HK-2 (cell line): ENCODE measurements around the gene SPTAN1.
"Not testable (repeated sequence)": the region's sequence is repeated elsewhere in the genome, so short reads cannot be mapped to it uniquely, and the experiment has no call there.

Experiments used
- DNase-seq: peaks from one replicate; pipeline ENCODE4 v3.0.0-alpha.2; 2018; ENCODE audit not compliant: unreplicated experiment

The SPTAN1 gene

DNA sequence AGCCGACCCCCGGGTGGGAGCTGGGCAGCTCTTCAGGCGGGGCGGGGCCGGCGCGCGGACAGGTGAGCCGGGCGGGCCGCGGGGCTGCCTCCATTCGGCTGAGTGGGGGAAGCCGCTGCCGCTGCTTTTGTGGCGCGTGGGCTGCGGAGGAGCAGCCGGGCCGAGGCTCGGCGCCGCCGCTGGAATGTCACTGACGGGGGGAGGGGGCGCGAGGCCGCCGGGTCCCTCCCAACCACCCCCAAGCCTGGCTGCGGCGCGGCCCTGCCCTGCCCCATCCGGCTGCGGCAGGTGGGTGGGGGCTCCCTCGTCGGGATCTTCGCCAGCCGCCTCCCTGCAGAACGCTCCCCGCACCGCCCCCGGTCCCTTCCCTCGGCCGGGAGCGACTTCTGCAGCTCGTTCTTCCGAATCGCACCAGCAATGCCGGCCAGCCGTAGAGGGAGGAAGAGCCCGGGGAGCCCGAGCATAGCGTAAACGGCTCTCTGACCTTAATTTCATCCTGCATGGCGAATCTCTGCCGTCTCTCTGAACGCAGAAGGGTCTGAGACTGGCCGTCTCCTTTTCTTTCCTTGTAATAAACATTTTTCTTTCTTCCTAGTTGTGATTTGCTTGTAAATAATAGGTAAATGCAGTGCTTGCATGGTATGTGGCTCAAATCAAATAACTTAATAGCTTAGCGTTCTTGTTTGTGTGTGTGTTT, 505 bp downstream of the SPTAN1 start:
- no peak for DNase-seq

DNA sequence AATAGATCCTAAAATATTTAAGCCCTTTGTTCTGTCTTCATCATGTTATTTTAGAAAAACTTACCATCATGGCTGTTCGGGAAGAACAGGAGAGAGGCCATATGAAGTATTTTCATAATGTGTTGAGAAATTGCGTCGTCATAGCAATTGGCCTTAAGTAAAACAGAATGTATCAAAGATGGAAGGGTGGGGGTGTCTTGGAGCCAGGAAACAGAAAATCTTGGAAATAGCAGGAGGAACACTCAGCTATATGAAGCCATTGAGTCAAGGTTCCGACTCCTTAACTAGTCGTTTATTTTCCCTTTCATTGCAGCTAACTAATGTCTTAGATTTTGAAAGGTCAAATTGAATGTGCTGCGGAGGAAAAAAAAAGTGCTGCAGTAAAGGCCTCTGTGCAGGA, 1.3 kb downstream of the SPTAN1 start:
- DNase-seq: no peak

DNA sequence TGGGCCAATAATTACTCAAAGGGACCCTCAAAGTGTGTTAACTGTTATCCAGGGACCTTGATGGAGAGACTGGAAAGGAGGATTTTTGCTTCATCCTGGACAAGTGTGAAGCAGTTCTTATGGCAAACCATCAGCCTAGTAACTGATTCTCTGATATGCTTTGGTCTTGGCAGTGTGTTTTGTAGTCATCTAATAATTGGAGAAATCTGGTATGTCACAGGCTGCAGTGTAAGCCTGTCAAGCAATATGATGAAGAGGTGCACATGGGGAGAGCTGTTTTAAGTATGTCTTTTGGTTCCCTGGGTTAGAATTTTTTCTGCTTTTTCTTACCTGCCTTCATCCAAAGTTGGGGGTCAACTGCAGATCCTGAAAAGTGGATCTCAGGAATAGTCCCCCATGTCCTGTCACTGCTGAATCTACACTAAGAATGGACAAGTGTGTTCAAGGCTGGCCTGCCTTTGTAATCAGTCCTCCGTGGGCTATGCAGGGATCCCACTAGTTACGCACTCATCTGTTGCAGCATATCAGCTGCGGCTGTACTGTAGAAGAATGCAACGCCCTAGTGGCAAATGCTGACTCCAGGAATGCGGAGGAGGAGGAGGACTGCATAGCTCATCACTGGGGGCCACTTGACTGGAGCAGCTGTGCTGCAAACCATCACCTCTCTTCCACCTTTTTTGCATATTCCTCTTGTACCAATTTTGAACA, 1.9 kb downstream of the SPTAN1 start:
- DNase-seq: peak; percentile 78

DNA sequence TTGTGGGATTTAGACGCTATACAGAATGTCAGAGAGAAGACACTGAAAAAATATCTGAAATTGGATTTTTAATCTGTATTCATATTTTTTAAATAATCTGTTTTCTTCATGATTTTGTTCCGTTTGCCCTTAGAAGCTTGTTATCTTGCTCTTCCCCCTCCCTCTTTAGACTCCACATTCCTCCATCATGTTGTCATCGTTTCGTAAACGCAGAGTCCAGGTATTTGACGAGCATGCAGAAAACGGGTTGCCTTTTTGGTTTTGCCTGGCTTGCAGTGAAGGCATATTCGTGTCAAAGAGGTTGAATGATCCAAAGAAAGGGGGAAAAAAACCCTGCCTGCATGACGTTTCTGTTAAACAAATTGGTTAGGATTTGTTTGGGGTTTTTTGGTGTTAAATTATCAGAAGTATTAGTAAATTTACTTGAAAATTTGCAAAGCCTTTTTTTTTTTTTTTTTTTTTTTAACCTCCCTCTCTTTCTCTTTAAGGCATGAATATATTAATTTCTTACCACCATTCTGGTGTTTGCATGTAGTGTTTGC, 2.9 kb downstream of the SPTAN1 start:
- DNase-seq: peak; percentile 36

DNA sequence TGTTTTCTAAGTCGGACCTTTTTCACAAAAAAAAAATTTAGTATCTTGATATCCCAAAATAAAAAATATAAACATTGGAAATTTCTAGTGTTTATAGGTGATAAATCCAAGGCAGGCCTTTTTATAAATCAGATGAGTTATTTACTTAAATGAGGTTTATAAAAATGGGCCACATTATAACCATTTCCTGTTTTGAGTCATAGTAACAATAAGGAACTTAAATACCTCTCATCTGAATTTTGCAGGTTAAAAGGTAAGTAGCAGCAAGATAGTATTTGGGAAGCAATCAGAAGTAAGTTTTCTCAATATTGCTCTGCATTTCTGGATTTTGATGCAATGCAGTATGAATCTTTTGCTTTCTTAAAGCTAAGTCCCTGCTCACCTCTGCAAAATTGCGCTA, 3.9 kb downstream of the SPTAN1 start:
- DNase-seq: no peak

DNA sequence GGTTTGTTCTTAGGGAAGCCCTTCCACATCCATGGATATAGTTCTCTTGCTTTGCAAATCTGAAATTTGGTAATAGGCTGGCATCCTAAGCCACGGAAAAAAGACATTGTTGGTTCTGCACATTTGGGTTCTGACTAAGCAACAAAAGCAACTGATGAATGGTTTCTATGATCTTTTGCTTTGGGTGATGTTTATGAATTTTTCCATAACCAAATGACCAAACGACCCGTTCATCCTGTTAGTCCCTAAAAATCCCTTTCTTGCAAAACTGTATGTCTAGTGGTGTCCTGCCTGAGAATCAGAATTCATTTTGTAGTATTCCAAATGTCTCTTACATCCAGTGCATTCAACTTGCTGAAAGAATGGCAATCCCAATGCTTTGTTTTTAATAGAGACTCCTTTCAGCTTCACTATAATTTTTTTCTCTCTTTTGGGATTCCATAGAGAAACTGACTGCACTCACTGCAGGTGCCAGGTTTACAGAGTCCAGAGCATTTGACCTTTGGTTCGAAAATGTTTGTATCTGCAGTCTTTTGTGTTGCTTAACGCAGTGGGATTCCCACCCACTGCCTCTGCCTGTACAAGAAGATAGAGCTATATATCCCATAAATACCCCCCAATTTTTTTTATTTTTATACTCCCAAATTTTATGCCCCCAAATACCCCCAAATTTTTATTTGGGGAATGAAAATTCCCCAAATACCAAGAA, 4.7 kb downstream of the SPTAN1 start:
- DNase-seq: no peak

DNA sequence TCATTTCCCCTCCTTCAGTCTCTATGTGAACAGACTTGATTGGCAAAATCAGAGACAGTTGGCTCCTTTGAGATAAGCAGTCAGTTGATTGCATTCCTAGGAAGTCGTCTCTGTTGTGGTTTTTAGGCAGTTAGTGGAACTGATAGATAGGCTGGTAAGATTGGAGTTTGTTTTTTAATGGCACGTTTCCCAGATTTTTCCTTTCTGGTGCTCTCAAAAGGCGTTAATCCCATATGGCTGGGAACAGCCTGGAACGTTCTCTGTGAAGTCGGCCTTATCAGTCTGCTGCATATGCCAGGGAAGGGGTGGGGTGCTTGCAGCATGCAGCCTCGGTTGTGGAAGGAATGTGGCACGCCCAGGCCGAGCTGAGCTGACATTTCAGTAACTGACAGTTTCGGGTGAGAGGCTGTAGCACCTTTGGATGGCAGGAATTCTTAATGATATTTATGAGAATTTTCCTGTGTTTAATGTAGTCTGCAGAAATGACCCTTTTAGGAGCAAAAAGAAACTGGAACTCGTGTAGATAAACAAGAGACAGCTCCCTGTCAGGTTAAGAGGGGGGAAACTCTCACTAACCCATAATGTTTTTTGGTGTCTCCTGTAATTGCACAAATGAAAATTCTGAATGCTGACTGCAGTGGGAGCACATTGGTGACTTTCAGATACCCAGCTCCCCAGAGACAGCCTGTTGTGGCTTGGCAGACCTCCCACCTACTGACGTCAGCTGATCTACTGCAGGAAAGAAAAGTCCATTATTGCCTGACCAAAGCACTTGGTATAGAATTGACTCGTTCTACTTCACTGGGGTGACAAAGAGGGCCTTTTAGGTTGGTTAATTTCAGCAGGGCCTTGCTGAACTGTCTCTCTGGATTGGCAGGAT, 6.3 kb downstream of the SPTAN1 start:
- DNase-seq: peak; percentile 64

DNA sequence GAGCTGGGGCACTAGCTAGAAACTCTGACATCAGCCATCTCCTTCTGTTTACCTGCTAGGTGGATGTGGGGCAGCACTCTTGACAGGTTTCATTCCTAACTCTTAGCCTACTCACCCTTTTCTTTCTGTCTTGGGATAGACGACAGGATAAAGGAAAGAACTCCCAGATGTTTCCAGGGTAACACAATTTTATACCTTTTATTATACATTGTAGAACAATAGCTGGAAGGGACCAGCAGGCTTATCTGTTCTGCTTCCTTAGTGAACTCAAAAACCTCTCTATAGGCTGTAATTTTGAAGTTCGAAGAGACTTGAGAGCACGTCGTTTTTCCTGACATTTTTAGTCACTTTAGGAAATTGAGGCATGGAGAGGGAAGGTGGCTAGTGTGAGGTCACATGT, 13.2 kb downstream of the SPTAN1 start:
- DNase-seq: no peak

DNA sequence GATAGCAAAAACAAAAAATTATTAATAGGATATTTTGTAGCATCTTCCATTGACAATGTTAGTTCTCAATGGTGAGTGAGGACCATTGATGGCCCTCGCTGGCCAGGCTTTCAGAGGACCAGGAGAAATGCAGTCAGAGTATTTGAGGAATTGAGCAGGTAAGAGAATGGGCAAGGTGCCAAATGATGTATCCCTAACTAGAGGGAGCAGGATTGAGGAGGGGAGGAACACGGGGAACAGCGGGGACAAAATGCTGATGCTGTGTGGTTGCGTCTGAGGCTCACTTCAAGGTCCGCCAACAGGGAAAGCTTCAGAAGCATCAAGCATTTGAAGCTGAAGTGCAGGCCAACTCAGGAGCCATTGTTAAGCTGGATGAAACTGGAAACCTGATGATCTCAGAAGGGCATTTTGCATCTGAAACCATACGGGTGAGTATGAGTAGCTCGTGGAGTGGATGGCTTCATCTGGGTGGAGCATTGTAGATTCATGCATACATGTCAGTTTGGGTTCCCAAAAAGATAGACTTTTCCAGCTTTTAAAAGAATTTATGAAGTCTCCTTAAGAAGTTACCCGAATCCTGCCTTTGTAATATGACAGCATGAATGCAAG, 16.2 kb downstream of the SPTAN1 start:
- no peak for DNase-seq

DNA sequence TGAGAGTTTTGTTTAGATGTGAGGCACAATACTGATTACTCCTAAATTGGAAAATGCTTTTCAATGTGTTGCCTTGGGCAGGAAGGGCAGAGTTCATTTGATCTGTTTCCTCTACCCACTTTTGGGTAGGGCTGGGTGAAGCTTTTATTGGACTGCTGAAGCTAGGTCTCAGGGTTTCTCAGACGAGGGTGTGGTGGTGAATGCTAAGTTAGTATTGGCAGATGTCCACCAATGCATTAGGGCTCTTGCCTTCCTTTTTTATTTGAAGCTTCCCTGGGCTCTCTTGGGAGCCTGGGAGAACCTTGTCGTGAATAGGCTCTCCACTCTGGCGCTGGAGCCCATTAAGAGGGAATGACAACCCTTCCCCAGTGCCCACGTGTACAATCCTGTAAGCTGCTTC, 23.1 kb downstream of the SPTAN1 start:
- no peak for DNase-seq

DNA sequence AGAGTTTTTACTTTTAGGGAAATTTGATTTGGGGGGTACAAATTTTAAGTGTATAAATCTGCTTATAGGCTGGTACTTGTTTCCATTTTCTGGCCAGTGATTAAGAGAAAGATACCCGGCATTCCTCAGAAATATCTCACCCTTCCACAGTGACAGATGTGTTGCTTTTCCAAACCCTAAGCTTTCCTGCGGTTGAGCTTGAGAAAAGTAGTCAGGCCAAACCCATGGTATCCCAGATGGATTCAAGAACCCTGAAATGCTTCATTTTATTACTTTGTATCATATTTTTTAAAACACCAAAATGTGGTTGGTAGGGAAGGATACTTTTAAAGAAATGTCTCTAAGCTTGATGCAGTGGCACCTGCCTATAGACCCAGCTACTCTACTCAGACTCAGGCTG, 23.5 kb downstream of the SPTAN1 start:
- no peak for DNase-seq

DNA sequence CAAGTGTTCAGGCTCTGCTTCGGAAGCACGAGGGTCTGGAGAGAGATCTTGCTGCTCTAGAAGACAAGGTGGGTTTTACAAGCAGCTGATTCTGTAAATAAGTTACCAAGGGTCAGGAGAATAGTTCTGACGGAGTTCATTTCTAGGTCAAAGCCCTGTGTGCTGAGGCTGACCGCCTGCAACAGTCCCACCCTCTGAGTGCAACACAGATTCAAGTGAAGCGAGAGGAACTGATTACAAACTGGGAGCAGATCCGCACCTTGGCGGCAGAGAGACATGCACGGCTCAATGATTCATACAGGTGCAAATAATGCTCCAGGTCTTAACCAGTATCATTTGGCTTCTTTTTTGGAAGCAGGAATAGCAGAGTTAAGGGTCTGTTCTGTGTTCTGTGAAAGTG, 24.8 kb downstream of the SPTAN1 start:
- DNase-seq: no peak

DNA sequence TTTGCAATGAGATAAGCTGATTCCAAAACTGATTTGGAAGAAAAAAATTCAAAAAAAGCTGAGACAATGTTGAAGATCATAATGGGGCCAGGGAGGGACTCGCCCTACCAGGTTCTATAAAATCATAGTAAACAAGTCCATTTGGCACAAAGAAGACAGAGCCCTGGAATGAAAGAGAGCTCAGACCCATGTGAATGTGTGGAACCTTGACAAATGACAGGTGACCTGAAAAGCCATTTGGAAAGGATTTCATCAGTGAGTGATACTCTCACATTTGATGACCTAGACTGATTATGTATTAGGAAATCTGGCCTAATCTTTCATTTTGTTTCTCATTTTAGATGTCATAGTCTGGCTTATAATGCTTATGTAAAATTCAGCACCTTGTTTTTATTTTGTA, 26.8 kb downstream of the SPTAN1 start:
- DNase-seq: no peak

DNA sequence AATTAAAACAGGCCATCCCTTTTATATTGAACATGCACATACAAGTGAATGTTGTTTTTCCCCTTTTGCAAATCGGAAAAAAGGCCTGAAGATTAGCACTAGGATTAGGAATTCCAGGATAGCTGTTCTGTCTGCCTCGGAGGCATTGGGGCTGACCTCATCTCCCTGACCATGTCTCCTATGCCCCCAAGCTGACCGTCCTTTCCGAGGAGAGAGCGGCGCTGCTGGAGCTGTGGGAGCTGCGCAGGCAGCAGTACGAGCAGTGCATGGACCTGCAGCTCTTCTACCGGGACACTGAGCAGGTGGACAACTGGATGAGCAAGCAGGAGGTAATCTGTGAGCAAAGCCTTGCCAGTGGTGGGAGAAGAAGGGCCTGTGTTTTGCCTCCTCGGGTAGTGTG, 28.3 kb downstream of the SPTAN1 start:
- no peak for DNase-seq

DNA sequence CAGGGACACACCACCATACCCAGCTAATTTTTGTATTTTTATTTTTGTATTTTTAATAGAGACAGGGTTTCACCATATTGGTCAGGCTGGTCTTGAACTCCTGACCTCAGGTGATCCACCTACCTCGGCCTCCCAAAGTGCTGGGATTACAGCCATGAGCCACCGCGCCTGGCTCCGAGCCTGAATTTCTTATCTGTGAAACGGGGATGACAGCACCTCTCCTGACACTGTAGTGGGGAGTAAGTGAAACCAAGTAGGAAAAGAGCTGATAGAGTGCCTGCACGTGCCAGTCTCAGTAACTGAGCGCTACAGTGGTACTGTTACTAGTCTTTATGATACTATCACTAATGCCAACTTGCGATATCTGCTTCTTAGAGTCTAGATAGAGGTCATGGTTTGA, 32.8 kb downstream of the SPTAN1 start:
- DNase-seq: not testable (repeated sequence)

DNA sequence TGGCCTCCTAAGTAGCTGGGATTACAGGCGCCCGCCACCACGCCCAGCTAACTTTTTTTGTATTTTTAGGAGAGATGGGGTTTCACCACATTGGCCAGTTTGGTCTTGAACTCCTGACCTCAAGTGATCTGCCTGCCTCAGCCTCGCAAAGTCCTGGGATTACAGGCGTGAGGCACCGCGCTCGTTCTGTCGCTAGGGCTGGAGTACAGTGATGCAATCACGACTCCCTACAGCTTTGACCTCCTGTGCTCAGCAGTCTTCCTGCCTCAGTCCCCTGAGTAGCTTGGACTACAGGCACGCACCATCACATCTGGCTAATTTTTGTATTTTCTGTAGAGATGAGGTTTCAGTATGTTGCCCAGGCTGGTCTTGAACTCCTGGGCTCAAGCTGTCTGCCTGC, 34.5 kb downstream of the SPTAN1 start:
- DNase-seq: not testable (repeated sequence)

DNA sequence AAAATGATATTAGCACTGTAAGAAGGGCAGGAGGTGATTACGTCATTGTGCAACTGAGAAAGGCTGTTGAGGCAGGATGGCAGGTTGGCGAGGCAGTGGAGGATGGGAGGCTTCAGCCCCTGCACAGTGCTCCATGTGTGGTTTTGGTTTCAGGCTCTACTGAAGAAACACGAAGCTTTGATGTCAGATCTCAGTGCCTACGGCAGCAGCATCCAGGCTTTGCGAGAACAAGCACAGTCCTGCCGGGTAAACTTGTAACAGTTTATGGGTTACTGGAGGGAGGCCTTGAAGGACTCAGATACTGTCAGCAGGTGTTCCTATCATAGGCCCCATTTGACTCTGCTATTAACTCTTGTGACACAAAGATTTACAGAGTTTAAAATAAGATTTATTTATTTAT, 35.1 kb downstream of the SPTAN1 start:
- no peak for DNase-seq

DNA sequence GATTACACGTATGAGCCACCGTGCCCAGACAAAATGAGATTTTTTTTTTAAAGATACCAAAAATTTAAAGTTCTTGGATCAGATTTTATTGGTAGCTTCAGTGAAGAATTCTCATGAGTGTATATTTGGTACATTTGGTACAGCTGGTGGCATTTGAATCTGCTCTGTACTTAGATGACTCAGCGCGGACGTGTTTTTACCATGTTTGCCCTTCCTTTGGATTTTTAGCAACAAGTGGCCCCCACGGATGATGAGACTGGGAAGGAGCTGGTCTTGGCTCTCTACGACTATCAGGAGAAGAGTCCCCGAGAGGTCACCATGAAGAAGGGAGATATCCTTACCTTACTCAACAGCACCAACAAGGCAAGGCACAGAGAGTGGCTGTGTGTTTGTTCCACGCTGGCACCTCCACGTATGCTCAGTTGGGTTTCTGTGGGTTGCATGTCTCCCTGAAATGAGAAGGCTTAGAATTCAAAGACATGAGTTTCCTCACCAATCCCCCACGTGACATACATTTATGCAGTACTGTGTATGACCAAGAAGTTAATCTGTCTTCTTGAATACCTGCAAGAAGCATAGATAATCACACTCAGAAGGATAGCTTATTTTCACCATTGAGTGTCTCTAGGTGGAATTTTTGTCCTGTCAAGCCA, 36.3 kb downstream of the SPTAN1 start:
- DNase-seq: no peak

DNA sequence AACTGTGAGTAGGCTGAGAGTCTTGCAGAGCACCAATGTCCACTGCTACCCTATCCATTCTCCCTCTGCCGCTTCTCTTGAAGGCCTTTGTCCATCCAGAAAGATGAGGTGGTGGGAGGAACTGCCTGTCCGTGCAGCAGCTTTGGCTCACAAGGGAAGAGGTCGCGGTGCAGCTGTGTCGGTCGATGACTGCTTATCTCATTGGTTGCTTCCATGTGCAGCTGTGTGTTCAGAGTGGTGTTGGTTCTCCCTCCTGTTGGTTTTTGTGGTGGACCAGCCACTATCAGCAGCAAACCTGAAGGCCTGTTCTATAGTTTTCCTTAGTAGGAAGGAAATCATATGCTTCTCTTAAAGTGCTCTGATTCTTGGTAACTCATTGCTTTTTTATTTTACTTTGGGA, 40.7 kb downstream of the SPTAN1 start:
- no peak for DNase-seq

DNA sequence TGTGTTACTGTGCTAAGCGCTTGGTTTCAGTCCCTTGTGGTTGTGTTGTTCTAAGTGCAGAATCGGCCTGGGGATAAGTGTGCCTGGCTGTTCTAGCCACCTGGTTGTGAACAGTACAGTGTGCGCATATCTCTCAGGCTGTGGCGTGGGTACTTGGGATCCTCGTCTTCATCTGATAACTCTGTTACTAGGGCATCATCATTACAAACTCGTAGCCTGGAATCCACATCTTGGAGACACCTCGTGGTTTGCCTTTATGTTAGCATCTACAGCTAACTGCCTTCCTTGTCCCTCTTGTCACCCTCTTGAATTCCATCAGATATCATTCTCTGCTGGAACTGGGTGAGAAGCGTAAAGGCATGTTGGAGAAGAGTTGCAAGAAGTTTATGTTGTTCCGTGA, 41.5 kb downstream of the SPTAN1 start:
- no peak for DNase-seq

DNA sequence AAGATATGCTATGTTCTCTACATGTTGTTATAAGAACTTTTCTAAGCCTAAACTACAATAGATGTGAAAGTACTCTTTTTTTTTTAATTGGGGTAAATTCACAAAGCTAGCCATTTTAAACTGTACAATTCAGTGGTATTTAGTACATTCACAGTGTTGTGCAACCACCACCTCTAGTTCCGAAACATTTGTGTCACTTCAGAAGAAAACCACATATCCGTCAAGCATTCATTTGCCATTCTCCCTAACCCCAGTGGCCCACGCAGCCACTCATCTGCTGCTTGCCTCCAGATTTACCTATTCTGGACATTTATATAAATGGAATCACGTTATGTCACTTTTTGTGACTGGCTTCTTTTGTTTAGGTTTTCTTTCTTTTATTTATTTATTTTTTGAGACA, 43.1 kb downstream of the SPTAN1 start:
- no peak for DNase-seq
